ENCODE results near the gene VHLL. TPM values are rescaled to one million over a fixed set of nuclear protein-coding genes. Genes with fewer than 3 reads are reported as not detected.
A peak's percentile ranks its signal among the peaks of the same experiment; 100 is the strongest.

VHLL gene
- total RNA-seq, 4 donors from 2014 or later, result not detected

GRCh38 chr1:156293098-156293434 is 6.0 kb downstream of the VHLL start:
- Histone ChIP-seq H3K4me1 (peaks cover 8 to 28% (median 22%) of the 10 kb centered on the region in 4 donors), H3K27ac (no peak overlapping the region), H3K27me3 (no peaks in the 10 kb centered on the region), H3K4me3 (no peak overlapping the region), H3K36me3 (no peaks in the 10 kb centered on the region), H3K9me3 (no peaks in the 10 kb centered on the region)
- in situ Hi-C loops (cut with MboI; ENCODE audit: low pct_ligation_motif_present in 1 of 4, low pct_unique_long_range_greater_than_20kb in 1 of 4, low sequenced_read_pairs in 3 of 4), result no loop called here
- no peak for DNase-seq
- TF ChIP-seq POLR2A (IDR thresholded peaks at IDR 0.05), result no peak
- TF ChIP-seq CTCF (IDR thresholded peaks at IDR 0.05), result no peak
- no peak for TF ChIP-seq POLR2AphosphoS5 (IDR thresholded peaks at IDR 0.05)
- TF ChIP-seq EP300 (IDR thresholded peaks at IDR 0.05; ENCODE audit: low read depth), result no peak
- intact Hi-C loops (cut with DNase I; ENCODE audit: low total_unique reads), result no loop called here
- WGBS, 2 donors (ENCODE audit: low coverage in 1 of 2), result 90% methylated on average over 8 of the region's 8 CpGs; no CpG with 5 or more reads in 1 of the 2 donors

- Histone ChIP-seq H3K27me3 (no peaks in the 10 kb centered on the region), H3K27ac (peak overlapping the region; percentile 69 to 88 (median 79)), H3K9me3 (no peaks in the 10 kb centered on the region), H3K4me3 (peak overlapping the region; percentile 13 to 43 (median 27)), H3K36me3 (no peaks in the 10 kb centered on the region), H3K4me1 (peaks cover 8 to 28% (median 22%) of the 10 kb centered on the region in 4 donors)
- intact Hi-C loops (cut with DNase I; ENCODE audit: low total_unique reads), result no loop called here
- in situ Hi-C loops (cut with MboI; ENCODE audit: low pct_ligation_motif_present in 1 of 4, low pct_unique_long_range_greater_than_20kb in 1 of 4, low sequenced_read_pairs in 3 of 4), result no loop called here
- DNase-seq, result peak; percentile 92
- WGBS, 2 donors (ENCODE audit: low coverage in 1 of 2), result 41% methylated on average over 31 of the region's 37 CpGs; no CpG with 5 or more reads in 1 of the 2 donors
- TF ChIP-seq CTCF (IDR thresholded peaks at IDR 0.05) (no peak), POLR2AphosphoS5 (IDR thresholded peaks at IDR 0.05) (peak; percentile 41 to 66 (median 52)), POLR2A (IDR thresholded peaks at IDR 0.05) (peak; percentile 54)
Observed at GRCh38 chr1:156291226-156292061, 7.7 kb downstream of the VHLL start.

GRCh38 chr1:156289857-156290256 is 9.2 kb downstream of the VHLL start:
- Histone ChIP-seq H3K4me1 (peaks cover 5 to 19% (median 16%) of the 10 kb centered on the region in 4 donors), H3K27ac (no peak overlapping the region), H3K4me3 (no peak overlapping the region), H3K9me3 (no peaks in the 10 kb centered on the region), H3K36me3 (no peaks in the 10 kb centered on the region), H3K27me3 (no peaks in the 10 kb centered on the region)
- intact Hi-C loops (cut with DNase I; ENCODE audit: low total_unique reads) (no loop called here), in situ Hi-C loops (cut with MboI; ENCODE audit: low pct_ligation_motif_present in 1 of 4, low pct_unique_long_range_greater_than_20kb in 1 of 4, low sequenced_read_pairs in 3 of 4) (no loop called here)
- TF ChIP-seq EP300 (IDR thresholded peaks at IDR 0.05; ENCODE audit: low read depth) (no peak), CTCF (IDR thresholded peaks at IDR 0.05) (no peak), POLR2AphosphoS5 (IDR thresholded peaks at IDR 0.05) (no peak), POLR2A (IDR thresholded peaks at IDR 0.05) (no peak)
- DNase-seq, result no peak

GRCh38 chr1:156286061-156286460 is 13.0 kb downstream of the VHLL start:
- no peak overlapping the region for H3K4me3 ChIP-seq
- H3K27ac ChIP-seq, result no peak overlapping the region
- in situ Hi-C loops (cut with MboI; ENCODE audit: low pct_ligation_motif_present in 1 of 4, low pct_unique_long_range_greater_than_20kb in 1 of 4, low sequenced_read_pairs in 3 of 4) (no loop called here), intact Hi-C loops (cut with DNase I; ENCODE audit: low total_unique reads) (no loop called here)
- H3K27me3 ChIP-seq, result no peaks in the 10 kb centered on the region
- H3K9me3 ChIP-seq, result no peaks in the 10 kb centered on the region
- 83 to 96% methylated on average over 1 to 8 of the region's 8 CpGs for WGBS, 2 donors (ENCODE audit: low coverage in 1 of 2)
- DNase-seq, result no peak
- H3K4me1 ChIP-seq, result peaks cover 9 to 29% (median 24%) of the 10 kb centered on the region in 4 donors
- TF ChIP-seq POLR2A (IDR thresholded peaks at IDR 0.05) (no peak), CTCF (IDR thresholded peaks at IDR 0.05) (no peak), EP300 (IDR thresholded peaks at IDR 0.05; ENCODE audit: low read depth) (no peak), POLR2AphosphoS5 (IDR thresholded peaks at IDR 0.05) (no peak)
- H3K36me3 ChIP-seq, result no peaks in the 10 kb centered on the region
